Stomach smooth muscle (tissue), 2 donors: ENCODE results near the gene AKAP6.
"Not testable (repeated sequence)": the region's sequence is repeated elsewhere in the genome, so short reads cannot be mapped to it uniquely, and the experiment has no call there.

ENCODE experiments used
- H3K27ac ChIP-seq: one replicate; pipeline ENCODE4 v1.7.0; 2013; ENCODE audit warnings: mild to moderate bottlenecking, low read length, inconsistent platforms
- H3K27me3 ChIP-seq, 2 donors: one replicate each; pipeline ENCODE4 v1.7.0; 2013; ENCODE audit warnings: low read length in 2 of 2; ENCODE audit not compliant: insufficient read depth in 2 of 2, control insufficient read depth in 1 of 2
- H3K36me3 ChIP-seq, 2 donors: one replicate each; pipeline ENCODE4 v1.7.0; 2013; ENCODE audit warnings: low read length in 2 of 2; ENCODE audit not compliant: control insufficient read depth in 2 of 2, insufficient read depth in 2 of 2
- H3K4me1 ChIP-seq: one replicate; pipeline ENCODE4 v1.7.0; 2013; ENCODE audit warnings: low read length; ENCODE audit not compliant: control insufficient read depth, insufficient read depth
- H3K4me3 ChIP-seq, 2 donors: one replicate each; pipeline ENCODE4 v1.7.0; 2013; ENCODE audit warnings: low read length in 2 of 2
- H3K9ac ChIP-seq, 2 donors: one replicate each; pipeline ENCODE4 v1.7.0; 2013; ENCODE audit warnings: low read length in 2 of 2, mild to moderate bottlenecking in 1 of 2
- H3K9me3 ChIP-seq, 2 donors: one replicate each; pipeline ENCODE4 v1.7.0; 2013; ENCODE audit warnings: low read length in 2 of 2; ENCODE audit not compliant: control insufficient read depth in 2 of 2
- donor health status: healthy.
- donor health status: Pancreatic carcinoma.

AKAP6 gene

DNA sequence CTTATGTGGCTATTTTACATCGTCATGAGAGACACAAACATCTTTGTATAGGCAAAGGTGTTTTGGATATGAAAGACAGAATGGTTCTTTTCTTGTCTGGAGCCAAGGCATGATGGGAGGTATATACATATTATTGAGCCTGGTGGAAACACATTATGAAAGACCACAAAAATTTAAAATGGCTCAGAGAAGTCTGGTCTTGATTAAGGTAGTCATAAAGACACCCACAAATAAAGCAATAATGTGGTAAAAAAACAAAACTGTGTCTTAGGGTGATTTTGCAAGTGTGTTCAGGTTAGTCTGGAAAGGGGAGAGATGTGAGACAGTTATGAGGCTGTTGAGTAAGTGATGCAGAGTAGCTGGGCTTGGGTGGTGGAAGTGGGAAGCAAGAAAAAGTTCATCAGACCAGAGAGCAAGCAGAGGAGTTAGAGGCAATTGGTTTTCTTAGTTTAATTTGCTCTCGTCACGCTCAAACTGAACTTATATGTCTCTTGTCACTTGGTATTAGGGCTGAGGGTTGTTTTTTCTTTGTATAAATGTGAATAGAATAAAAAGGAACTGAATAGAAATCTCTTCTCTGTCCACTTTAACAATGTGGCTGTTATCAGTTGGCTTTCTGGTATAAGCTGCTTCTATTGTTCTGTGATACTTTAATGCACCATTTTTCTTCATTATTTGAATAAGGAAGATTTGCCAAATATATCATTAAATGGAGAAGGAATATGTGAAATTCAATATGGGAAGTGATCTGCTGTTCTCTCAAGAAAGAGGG is 115.0 kb downstream of the AKAP6 start:
- Histone ChIP-seq H3K9me3 (no peaks in the 10 kb centered on the region), H3K4me1 (peaks cover 4% of the 10 kb centered on the region), H3K36me3 (no peaks in the 10 kb centered on the region), H3K27ac (no peak overlapping the region), H3K27me3 (no peaks in the 10 kb centered on the region), H3K4me3 (no peak overlapping the region), H3K9ac (no peak overlapping the region)

DNA sequence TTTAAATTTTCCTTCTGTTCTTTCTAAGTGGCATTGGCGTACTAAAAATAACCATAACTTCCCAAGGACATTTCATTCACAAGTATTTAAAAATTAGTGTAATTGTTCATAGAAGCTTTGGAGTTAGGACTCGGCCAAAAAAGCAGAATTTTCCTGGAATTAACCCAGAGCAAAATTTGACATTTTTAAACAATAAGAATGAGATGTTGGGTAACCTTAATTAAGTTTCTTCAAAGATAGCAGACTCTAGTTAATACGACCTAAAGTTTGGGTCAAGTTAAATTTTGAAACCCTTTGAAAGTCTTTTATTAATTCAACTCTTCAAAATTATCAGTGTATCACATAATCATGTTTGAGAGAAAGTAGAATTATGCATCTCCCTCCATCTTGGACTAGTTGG is 118.3 kb downstream of the AKAP6 start:
- Histone ChIP-seq H3K27ac (no peak overlapping the region), H3K4me3 (no peak overlapping the region), H3K27me3 (no peaks in the 10 kb centered on the region), H3K36me3 (no peaks in the 10 kb centered on the region), H3K9me3 (no peaks in the 10 kb centered on the region), H3K4me1 (no peaks in the 10 kb centered on the region), H3K9ac (no peak overlapping the region)

DNA sequence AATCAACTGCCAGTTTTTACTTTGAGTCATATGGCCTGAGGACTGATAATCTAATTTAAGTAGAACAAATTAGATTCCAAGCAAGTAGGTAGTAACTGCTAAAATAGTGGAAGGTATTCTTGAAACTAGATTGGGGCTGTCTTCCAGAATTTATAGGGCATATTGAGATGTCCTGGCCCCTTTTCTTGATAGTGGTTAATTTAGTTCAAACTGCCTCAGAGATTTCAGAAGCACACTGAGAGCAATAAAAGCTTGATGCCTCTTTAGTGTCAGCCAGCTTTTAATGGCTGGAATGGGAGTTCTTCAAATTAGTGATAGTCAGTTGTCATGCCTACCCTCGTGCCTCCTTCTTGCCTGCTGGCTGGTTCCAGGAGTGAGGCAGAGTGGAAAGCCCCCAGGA is 120.5 kb downstream of the AKAP6 start:
- Histone ChIP-seq H3K27ac (peak overlapping the region; percentile 24), H3K9ac (peak overlapping the region in 1 of 2 donors; percentile 49), H3K9me3 (no peaks in the 10 kb centered on the region), H3K4me1 (peaks cover 3% of the 10 kb centered on the region), H3K27me3 (no peaks in the 10 kb centered on the region), H3K36me3 (no peaks in the 10 kb centered on the region), H3K4me3 (no peak overlapping the region)

DNA sequence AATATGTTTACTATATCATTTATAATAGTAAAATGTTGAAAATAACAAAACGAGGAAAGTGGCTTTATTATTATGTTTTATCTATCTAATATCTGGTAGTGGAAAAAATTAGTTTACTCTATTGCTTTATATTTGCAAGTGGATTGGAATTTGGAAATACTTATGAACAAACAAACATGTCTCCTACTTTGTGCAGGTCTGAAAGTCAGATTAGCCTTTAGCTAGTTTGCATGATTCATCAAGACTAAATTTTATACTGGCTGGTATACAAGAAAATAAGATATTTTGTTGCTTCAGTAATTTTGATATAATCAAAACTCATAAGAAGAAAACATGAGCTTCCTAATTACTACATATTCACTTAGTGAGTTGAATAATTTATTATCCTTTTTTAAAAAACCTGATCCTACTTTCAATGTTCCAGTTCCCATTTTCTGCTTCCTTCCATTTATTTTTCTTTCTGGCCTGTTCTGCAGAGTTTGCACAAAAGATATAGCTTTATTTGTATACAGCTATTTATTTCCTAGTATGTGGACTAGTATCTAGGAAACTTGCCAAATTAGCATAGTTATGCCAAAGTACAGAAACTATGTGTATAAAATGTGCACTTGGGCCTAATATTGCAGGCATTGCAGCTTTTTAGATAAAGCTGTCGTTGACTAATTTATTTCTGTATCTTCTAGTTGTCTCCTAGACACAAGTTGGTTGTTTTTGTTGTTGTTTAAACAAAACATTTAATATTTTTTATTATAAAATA is 122.0 kb downstream of the AKAP6 start:
- Histone ChIP-seq H3K9ac (no peak overlapping the region), H3K27ac (no peak overlapping the region), H3K4me3 (no peak overlapping the region), H3K4me1 (peaks cover 3% of the 10 kb centered on the region), H3K36me3 (no peaks in the 10 kb centered on the region), H3K27me3 (no peaks in the 10 kb centered on the region), H3K9me3 (no peaks in the 10 kb centered on the region)

DNA sequence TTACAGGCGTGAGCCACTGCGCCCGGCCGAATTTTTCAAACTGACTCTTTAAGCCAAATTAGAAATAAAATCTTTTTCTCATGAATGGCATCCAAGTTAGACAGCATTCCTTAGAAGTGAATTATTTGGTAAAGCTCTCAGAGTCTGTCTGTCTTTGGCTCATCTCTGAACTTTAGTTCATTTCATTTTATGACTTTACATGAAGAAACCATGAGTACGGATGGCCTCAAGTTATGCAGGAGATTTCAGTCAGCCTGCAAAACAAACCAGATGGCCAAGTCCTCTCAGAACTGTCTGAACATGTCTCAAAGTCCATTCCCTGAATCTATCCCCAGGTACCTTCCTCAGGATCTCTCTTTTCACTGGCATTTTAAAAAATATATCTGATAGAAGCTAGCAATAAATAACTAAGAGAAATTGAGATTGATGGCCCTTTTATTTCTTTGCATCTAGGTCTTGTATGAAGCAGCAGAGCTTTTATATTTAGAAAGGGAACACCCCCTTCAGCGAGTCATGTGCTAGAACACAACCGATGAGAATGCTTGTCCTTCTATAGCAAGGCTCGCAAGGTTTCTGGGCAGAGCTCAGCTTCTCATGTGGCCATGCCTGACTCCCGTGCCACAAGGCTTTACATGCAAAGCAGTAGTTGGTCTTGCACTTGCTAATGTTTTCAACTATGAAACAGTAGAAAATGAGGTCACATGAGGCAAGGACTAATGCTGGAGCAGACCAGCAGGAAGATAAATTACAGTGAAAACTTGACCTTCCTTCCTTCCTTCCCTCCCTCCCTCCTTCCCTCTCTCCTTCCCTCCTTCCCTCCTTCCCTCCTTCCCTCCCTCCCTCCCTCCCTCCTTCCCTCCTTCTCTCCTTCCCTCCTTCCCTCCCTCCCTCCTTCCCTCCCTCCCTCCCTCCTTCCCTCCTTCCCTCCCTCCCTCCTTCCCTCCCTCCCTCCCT is 125.0 kb downstream of the AKAP6 start:
- H3K27ac ChIP-seq = peak overlapping the region; percentile 38
- H3K9ac ChIP-seq = no peak overlapping the region
- no peaks in the 10 kb centered on the region for H3K27me3 ChIP-seq
- H3K36me3 ChIP-seq = no peaks in the 10 kb centered on the region
- H3K9me3 ChIP-seq = no peaks in the 10 kb centered on the region
- peaks cover 6% of the 10 kb centered on the region for H3K4me1 ChIP-seq
- H3K4me3 ChIP-seq = no peak overlapping the region

DNA sequence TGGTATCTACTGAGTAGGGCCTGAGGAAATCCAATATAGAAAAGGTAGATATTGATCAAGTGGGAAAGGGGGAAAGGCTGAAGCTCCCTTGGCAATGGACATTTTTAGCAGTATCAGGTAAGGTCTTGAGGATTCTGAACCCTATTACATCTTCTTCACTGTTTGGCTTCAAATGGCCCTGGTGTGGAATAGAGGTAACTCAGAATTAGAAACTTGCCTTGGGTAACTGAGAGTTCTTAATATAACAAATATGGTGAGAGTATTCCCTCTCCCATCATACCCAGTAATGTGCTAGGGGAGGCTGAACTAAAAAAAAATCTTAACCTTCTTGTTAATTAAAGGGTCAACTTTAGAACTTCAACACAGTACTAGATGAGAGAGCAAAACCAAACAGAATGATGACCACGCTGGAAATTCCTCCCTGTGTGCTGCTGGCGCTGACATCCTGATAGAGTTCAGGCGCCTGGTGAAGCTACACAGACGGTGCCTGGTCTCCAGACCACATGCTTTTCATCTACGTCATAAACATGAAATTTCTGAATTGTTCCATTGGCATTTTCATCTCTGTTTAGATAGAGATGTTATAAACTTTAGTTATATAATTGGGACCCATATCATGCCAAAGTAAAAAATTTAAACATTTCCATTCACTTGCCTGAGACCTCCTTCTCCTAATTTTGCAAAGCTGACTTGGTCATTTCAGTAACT is 128.3 kb downstream of the AKAP6 start:
- Histone ChIP-seq H3K4me1 (peaks cover 9% of the 10 kb centered on the region), H3K27ac (peak overlapping the region; percentile 84), H3K9me3 (no peaks in the 10 kb centered on the region), H3K4me3 (peak overlapping the region in 1 of 2 donors; percentile 8), H3K9ac (peak overlapping the region; percentile 6 to 53), H3K36me3 (no peaks in the 10 kb centered on the region), H3K27me3 (no peaks in the 10 kb centered on the region)

DNA sequence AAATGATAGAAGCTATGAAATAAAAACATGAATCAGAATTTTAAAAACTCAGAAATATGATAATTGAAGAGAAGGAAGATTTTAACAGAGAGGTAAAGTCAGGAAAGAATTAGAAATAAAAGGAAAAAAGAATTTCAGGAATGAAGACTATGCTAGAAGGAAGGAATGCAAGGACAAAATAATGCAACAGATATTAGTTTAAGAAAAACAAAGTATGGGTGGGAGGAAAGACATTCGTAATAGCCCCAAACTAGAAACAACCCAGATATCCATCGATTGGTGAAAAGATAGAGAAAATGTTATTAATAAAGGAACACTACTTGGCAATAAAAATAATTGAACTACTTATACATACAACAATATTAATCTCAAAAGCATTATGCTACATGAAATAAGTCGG is 129.6 kb downstream of the AKAP6 start:
- no peaks in the 10 kb centered on the region for H3K9me3 ChIP-seq
- no peak overlapping the region for H3K27ac ChIP-seq
- H3K4me3 ChIP-seq = no peak overlapping the region
- H3K27me3 ChIP-seq = no peaks in the 10 kb centered on the region
- H3K4me1 ChIP-seq = peaks cover 9% of the 10 kb centered on the region
- H3K36me3 ChIP-seq = no peaks in the 10 kb centered on the region
- H3K9ac ChIP-seq = no peak overlapping the region

DNA sequence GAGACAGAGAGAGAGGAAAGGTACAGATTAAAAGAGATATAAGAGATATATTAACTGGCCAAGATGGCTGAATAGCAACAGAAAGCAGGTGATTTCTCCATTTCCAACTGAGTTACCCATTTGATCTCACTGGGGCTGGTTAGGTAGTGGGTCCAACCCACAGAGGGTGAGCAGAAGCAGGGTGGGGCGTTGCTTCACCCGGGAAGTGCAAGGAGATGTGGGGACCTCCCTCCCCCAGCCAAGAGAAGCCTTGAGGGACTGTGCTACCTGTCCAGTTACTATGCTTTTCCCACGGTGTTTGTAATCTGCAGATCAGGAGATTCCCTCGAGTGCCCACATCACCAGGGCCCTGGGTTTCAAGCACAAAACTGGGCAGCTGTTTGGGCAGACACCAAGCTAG is 131.2 kb downstream of the AKAP6 start:
- Histone ChIP-seq H3K4me1 (peaks cover 5% of the 10 kb centered on the region), H3K4me3 (no peak overlapping the region), H3K27ac (peak overlapping the region; percentile 42), H3K36me3 (no peaks in the 10 kb centered on the region), H3K9ac (no peak overlapping the region), H3K9me3 (no peaks in the 10 kb centered on the region), H3K27me3 (no peaks in the 10 kb centered on the region)

DNA sequence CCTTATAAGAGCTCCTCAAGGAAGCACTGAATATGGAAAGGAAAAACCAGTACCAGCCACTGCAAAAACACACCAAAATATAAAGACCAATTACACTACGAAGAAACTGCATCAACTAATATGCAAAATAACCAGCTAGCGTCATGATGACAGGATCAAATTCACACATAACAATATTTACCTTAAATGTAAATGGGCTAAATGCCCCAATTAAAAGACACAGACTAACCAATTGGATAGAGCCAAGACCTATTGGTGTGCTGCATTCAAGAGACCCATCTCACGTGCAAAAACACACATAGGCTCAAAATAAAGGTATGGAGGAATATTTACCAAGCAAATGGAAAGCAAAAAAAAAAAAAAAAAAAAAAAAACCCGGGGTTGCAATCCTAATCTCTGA is 133.5 kb downstream of the AKAP6 start:
- H3K27ac ChIP-seq = not testable (repeated sequence)

DNA sequence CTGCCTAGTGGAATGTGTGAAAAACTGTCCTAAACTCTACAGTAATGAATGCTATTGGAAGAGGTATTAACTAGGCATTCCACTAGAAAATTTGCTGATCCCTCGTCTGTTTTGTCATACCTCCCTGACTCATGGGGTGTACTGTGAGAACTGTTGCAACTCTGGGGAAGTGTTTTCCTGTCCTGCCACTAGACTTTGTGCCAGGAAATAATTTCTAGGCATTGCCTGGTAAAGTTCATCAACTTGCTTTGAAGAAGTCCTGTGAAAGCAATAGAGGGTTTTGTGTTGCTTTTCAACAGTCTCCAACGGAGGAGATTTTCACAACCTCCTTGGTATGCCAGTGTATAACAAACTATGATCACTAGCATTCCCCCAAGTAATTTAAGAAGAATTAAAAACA is 139.9 kb downstream of the AKAP6 start:
- H3K36me3 ChIP-seq = no peaks in the 10 kb centered on the region
- peaks cover 30% of the 10 kb centered on the region for H3K4me1 ChIP-seq
- H3K4me3 ChIP-seq = no peak overlapping the region
- peak overlapping the region; percentile 8 for H3K27ac ChIP-seq
- no peaks in the 10 kb centered on the region for H3K9me3 ChIP-seq
- H3K9ac ChIP-seq = peak overlapping the region in 1 of 2 donors; percentile 40
- H3K27me3 ChIP-seq = no peaks in the 10 kb centered on the region

More for the DNA sequence above, 133.5 kb downstream of the AKAP6 start:
- H3K9ac ChIP-seq, H3K9me3 ChIP-seq, H3K27me3 ChIP-seq, H3K4me1 ChIP-seq, H3K4me3 ChIP-seq, H3K36me3 ChIP-seq: not testable (repeated sequence)
